ENCODE measurements around the gene SGCD. TPM values are rescaled to one million over a fixed set of nuclear protein-coding genes. Genes with fewer than 3 reads are reported as not detected.

Gene SGCD
- total RNA-seq, 1 donor from 2014 or later, result 3.9 TPM

DNA sequence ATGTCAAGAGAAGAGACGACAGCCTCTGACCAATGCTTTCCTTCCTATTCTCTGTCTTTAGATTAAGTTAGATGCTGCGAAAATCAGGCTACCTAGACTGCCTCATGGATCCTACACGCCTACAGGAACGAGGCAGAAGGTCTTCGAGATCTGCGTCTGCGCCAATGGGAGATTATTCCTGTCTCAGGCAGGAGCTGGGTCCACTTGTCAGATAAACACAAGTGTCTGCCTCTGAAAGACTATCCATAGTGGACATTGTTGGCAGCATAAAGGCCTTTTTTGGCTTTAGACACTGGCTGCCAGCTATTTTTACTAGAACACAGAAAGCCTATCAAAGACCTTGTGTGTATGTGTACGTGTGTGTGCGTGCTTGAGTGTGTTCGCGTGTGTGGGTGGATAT, 432.2 kb downstream of the SGCD start:
- no peak for DNase-seq (ENCODE audit: low spot score)

GRCh38 chr5:156762771-156763170, 435.8 kb downstream of the SGCD start:
- no peak for DNase-seq (ENCODE audit: low spot score)

DNA sequence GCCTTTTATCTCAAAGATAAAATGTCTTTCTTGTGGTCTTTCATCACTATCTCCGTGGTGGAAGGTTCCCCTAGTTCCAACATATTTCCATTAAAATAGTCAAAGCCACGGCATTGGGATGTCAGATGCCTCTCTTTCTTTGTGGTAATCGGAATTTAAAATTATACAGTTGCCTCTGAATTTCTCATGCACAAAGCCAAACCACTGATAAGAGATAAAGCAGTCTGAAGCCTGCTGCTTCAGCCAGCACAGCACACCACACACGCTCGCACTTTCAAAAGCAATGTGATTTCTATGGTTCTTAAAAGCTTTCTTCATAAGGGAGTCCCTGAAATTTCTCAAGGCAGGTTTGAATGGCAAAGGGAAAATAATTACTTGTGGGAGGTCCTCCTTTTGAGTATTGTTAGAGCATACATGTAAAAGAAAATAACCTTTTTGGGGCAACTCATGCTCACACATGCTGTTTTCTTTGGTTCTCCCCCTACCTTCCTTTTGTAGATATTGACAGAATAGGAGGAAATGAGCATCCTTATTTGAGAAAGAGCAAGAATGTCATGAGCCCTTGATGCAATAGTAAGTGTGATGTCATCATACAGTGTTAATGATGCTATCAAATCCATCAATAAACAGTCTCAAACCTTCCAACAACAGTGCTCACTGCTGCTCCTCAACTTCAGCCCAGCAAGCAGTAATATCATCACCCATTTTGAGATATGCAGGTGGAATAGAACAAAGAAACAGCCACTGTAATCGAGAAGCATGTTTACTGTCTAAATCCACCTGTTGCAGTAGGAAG, 437.4 kb downstream of the SGCD start:
- no peak for DNase-seq (ENCODE audit: low spot score)

DNA sequence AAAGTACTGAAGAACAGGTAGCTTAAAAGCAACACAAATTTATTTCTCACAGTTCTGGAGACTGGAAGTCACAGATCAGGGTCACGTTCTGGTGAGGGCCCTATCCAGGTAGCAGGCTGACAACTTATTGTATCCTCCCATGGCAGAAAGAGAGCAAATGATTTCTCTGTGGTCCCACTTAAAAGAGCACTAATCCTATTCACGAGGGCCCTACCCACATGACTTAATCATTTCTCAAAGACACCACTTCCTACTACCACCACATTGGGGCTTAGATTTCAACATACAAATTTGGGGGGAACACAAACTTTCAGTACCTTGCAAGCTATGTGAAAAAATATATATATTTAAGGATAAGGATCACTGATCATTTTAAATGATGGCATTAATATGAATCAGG, 447.3 kb downstream of the SGCD start:
- no peak for DNase-seq (ENCODE audit: low spot score)

GRCh38 chr5:156778139-156778706, 451.3 kb downstream of the SGCD start:
- no peak for DNase-seq (ENCODE audit: low spot score)

DNA sequence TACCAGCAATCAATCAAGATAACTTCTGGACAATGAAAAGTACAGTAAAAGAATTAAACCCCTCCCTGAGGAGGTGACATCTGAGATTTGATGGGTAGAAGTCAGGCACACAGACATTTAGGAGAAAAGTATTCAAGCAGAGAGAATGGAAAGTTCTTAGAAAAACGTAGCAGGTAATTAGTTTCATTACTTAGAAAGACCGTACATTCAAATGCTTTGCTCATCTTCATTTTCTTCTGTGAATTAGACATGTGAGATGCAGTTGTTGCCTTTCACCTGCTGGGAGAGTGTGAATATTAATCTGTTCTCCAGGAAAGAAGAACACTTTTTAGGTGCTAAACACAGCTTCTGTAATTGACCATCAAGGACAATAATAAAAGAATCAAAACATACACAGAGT, 451.8 kb downstream of the SGCD start:
- no peak for DNase-seq (ENCODE audit: low spot score)

DNA sequence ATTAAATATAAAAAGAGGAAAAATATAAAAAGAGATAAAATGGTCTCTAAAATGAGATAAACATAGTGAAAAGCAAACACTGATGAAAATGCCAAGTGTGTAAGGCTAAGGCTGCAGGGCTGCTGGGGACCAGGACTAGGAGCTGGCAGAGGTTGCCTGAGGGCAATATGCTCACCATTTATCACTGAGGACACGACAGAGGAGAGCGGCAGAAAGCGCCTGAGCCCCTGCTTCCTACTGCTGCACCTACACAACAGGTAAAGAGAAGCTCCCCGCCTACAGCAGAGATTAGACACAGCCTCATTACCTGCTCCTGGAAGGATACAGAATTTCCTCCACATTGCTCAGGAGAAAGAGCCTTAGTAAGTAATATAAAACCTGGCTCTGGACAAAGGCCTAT, 452.5 kb downstream of the SGCD start:
- DNase-seq (ENCODE audit: low spot score), result no peak

DNA sequence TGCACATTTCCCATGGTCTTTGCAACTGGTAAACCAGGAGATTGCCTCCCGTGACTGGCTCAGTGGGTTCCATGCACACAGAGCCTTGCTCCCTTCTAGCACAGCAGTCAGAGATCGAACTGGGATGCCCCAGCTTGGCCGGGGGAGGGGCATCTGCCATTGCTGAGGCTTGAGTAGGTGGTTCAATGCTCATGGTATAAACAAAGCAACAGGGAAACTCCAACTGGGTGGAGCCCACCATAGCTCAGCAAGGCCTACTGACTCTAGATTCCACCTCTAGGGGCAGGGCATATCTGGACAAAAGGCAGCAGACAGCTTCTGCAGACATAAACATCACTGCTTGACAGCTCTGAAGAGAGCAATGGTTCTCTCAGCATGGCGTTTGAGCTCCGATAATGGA, 456.1 kb downstream of the SGCD start:
- DNase-seq (ENCODE audit: low spot score), result no peak

- no peak for DNase-seq (ENCODE audit: low spot score)
Observed at GRCh38 chr5:156794687-156795086, 467.7 kb downstream of the SGCD start.

DNA sequence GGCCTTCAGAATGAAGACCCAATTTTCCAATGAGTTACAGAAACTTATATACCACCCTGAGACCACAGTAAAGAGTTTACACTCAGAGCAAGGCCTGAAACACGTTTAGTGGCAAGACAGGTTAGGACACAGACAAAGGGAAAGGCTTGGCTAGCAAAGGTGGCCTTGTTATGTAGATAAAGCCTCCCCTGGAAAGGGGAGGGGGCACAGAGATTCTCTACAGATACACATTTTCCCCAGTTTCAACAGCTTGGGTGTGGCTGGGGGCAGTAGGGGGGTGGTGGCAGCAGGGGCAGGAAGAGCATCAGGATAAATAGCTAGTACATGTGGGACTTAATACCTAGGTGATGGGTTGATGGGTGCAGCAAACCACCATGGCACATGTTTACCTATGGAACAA, 471.2 kb downstream of the SGCD start:
- DNase-seq (ENCODE audit: low spot score), result no peak

GRCh38 chr5:156799171-156799570, 472.2 kb downstream of the SGCD start:
- DNase-seq (ENCODE audit: low spot score), result no peak

- no peak for DNase-seq (ENCODE audit: low spot score)
Observed at GRCh38 chr5:156800929-156801328, 474.0 kb downstream of the SGCD start.

- no peak for DNase-seq (ENCODE audit: low spot score)
Observed at GRCh38 chr5:156802501-156802900, 475.5 kb downstream of the SGCD start.

DNA sequence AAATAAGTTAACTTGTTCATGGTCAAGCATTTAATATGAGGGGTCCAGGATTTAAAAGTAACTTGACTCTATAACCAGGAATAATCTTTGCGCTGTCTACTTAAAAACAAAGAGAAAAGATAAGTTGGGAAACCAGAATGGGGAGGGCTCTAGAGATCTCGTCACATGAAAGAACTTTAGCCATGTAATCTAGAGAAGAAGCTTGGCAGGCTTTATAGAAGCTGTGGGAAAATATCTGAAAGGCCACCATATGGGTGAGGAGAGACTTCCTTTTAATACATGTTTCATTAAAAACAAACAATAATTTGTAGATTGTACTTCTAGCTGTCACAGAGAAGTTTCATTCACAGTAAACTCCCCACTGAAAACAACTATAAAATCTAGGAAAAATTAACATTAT, 476.4 kb downstream of the SGCD start:
- DNase-seq (ENCODE audit: low spot score), result no peak

- DNase-seq (ENCODE audit: low spot score), result no peak
Observed at GRCh38 chr5:156812959-156813358, 486.0 kb downstream of the SGCD start.

DNA sequence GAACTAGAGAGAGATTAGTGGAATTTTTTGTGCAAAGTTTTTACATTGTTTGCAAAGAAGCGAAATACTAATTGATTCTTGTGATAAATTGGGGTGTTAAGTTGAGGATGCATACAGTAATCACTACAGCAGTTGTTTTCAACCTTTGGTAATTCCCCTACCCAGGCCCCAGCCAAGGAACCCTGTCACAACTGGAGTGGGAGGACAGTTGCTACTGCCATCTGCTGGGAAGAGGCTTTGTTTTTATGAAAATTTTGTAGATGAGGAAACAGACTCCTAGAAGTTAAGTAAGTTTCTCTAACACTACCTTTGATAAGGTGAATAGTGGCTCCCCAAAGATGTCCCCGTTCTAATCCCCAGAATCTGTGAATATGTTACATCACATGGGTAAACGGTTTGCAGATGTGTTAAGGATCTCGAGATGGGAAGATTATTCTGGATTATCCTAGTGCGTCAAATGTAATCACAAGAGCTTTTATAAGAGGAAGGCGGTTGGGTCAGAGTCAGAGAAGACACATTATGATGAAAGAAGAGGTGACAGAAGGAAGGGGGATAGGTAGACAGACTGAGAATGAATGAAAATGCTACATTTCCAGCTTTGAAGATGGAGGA, 489.1 kb downstream of the SGCD start:
- DNase-seq (ENCODE audit: low spot score), result no peak
